SK-N-SH (cell line): ENCODE data around the gene MSANTD3.

ENCODE experiments used
- CHD2 ChIP-seq: fragments of 150-350 bp; IDR thresholded peaks from 2 replicates; pipeline ENCODE4 v1.6.1; 2018; ENCODE audit warnings: low read length; ENCODE audit not compliant: partially characterized antibody
- EP300 ChIP-seq, 2 experiments: IDR thresholded peaks; 2 replicates each; pipeline versions ENCODE4 v1.4.0 to v1.6.1; 2012; ENCODE audit warnings: borderline replicate concordance in 1 of 2, low read depth in 1 of 2, low read length in 1 of 2
- GATA2 ChIP-seq: sonication (generic); formaldehyde crosslinking; IDR thresholded peaks from 2 replicates; pipeline ENCODE4 v1.5.0; 2020; ENCODE audit warnings: mild to moderate bottlenecking, missing genetic modification reagents
- JUND ChIP-seq: IDR thresholded peaks from 2 replicates; pipeline ENCODE4 v1.4.0; 2012
- NFIC ChIP-seq: IDR thresholded peaks from 2 replicates; pipeline ENCODE4 v1.4.0; 2012; ENCODE audit warnings: borderline replicate concordance
- POLR2AphosphoS5 ChIP-seq: IDR thresholded peaks from 2 replicates; pipeline ENCODE4 v1.6.1; 2012; ENCODE audit warnings: low read depth, low read length
- REST ChIP-seq: IDR thresholded peaks from 2 replicates; pipeline ENCODE4 v1.6.1; 2012; ENCODE audit warnings: mild to moderate bottlenecking, low read depth, low read length, moderate library complexity
- SIN3A ChIP-seq: IDR thresholded peaks from 2 replicates; pipeline ENCODE4 v1.6.1; 2012; ENCODE audit warnings: low read depth, mild to moderate bottlenecking, low read length, moderate library complexity, borderline replicate concordance
- TAF1 ChIP-seq: IDR thresholded peaks from 2 replicates; pipeline ENCODE4 v1.6.1; 2012; ENCODE audit warnings: low read depth, mild to moderate bottlenecking, low read length, moderate library complexity, borderline replicate concordance
- YY1 ChIP-seq: IDR thresholded peaks from 2 replicates; pipeline ENCODE4 v1.4.0; 2012; ENCODE audit warnings: low read depth, mild to moderate bottlenecking
- TF ChIP-seq, protein P1 (sequence below): fragments of 200-600 bp; sonication (generic); IDR thresholded peaks from 2 replicates; pipeline ENCODE4 v1.6.1; 2017; ENCODE audit warnings: antibody characterized with exemption, mild to moderate bottlenecking, moderate library complexity
- TF ChIP-seq, protein P2 (sequence below): fragments of 150-350 bp; IDR thresholded peaks from 2 replicates; pipeline ENCODE4 v1.6.1; 2016; ENCODE audit warnings: mild to moderate bottlenecking, low read depth, low read length
- TF ChIP-seq, protein P3 (sequence below): fragments of 150-350 bp; IDR thresholded peaks from 2 replicates; pipeline ENCODE4 v1.6.1; 2017; ENCODE audit warnings: antibody characterized with exemption, low read length, low read depth, borderline replicate concordance
- TF ChIP-seq, protein P4 (sequence below): IDR thresholded peaks from 2 replicates; pipeline ENCODE4 v1.4.0; 2012; ENCODE audit warnings: low read depth

DNA sequence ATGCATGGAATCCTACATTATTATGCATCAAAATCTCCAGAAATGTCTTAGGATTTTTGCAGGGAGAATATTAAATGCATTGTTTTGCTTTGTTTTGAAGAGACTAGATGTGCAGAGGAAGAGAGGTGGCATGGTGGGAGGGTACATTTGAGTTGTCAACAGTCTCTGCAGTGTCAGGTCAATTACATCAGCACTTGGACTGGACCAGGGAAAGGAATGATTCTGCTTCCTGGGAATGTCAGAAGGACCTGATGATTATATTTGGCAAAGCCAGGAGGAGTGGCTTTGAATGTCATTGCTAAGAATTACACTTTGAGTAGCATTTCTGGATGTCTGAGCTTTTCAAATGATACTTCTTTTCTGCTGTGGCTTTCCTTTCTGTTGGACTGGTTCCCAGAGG, 28.5 kb downstream of the MSANTD3 start:
- TF ChIP-seq EP300 (IDR thresholded peaks at IDR 0.05; ENCODE audit: borderline replicate concordance in 1 of 2, low read depth in 1 of 2, low read length in 1 of 2) = no peak
- TF ChIP-seq REST = no peak
- TF ChIP-seq, protein P1, sequence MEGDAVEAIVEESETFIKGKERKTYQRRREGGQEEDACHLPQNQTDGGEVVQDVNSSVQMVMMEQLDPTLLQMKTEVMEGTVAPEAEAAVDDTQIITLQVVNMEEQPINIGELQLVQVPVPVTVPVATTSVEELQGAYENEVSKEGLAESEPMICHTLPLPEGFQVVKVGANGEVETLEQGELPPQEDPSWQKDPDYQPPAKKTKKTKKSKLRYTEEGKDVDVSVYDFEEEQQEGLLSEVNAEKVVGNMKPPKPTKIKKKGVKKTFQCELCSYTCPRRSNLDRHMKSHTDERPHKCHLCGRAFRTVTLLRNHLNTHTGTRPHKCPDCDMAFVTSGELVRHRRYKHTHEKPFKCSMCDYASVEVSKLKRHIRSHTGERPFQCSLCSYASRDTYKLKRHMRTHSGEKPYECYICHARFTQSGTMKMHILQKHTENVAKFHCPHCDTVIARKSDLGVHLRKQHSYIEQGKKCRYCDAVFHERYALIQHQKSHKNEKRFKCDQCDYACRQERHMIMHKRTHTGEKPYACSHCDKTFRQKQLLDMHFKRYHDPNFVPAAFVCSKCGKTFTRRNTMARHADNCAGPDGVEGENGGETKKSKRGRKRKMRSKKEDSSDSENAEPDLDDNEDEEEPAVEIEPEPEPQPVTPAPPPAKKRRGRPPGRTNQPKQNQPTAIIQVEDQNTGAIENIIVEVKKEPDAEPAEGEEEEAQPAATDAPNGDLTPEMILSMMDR = no peak
- TF ChIP-seq YY1 = no peak
- TF ChIP-seq CHD2 = no peak
- TF ChIP-seq JUND = no peak
- TF ChIP-seq, protein P2, sequence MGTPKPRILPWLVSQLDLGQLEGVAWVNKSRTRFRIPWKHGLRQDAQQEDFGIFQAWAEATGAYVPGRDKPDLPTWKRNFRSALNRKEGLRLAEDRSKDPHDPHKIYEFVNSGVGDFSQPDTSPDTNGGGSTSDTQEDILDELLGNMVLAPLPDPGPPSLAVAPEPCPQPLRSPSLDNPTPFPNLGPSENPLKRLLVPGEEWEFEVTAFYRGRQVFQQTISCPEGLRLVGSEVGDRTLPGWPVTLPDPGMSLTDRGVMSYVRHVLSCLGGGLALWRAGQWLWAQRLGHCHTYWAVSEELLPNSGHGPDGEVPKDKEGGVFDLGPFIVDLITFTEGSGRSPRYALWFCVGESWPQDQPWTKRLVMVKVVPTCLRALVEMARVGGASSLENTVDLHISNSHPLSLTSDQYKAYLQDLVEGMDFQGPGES = no peak
- no peak for TF ChIP-seq SIN3A
- TF ChIP-seq, protein P3, sequence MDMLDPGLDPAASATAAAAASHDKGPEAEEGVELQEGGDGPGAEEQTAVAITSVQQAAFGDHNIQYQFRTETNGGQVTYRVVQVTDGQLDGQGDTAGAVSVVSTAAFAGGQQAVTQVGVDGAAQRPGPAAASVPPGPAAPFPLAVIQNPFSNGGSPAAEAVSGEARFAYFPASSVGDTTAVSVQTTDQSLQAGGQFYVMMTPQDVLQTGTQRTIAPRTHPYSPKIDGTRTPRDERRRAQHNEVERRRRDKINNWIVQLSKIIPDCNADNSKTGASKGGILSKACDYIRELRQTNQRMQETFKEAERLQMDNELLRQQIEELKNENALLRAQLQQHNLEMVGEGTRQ = no peak
- TF ChIP-seq TAF1 = no peak
- no peak for TF ChIP-seq POLR2AphosphoS5
- TF ChIP-seq NFIC = no peak
- TF ChIP-seq, protein P4, sequence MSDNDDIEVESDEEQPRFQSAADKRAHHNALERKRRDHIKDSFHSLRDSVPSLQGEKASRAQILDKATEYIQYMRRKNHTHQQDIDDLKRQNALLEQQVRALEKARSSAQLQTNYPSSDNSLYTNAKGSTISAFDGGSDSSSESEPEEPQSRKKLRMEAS = no peak
- TF ChIP-seq GATA2 = no peak
